Measurements from ENCODE around the gene MGST3.
"Not testable (repeated sequence)": the region's sequence is repeated elsewhere in the genome, so short reads cannot be mapped to it uniquely, and the experiment has no call there.

MGST3 gene

GRCh38 chr1:165697881-165698760 lies 67.1 kb downstream of the MGST3 start, which contains the start of gene ALDH9A1:
Gene ALDH9A1, minus strand, starts transcription at chr1:165698562. Its CDS starts 4 bp downstream, at chr1:165698558.
- DNase-seq (ENCODE audit: low read depth, low spot score), result no peak

GRCh38 chr1:165698761-165699052 lies 67.7 kb downstream of the MGST3 start:
- DNase-seq (ENCODE audit: low read depth, low spot score), result no peak

GRCh38 chr1:165699577-165699976 lies 68.5 kb downstream of the MGST3 start:
- DNase-seq (ENCODE audit: low read depth, low spot score), result no peak

- DNase-seq (ENCODE audit: low read depth, low spot score), result not testable (repeated sequence)
These were observed 70.9 kb downstream of the MGST3 start for GRCh38 chr1:165701922-165702321.

- DNase-seq (ENCODE audit: low read depth, low spot score), result no peak
These were observed 72.6 kb downstream of the MGST3 start for GRCh38 chr1:165703648-165704047.
